ENCODE measurements around the gene PLA2G4E.

PLA2G4E gene

GRCh38 chr15:42018306-42019224, 2.3 kb downstream of the PLA2G4E start:
- no peak for FAIRE-seq

- FAIRE-seq: no peak
These were observed 3.9 kb downstream of the PLA2G4E start for GRCh38 chr15:42016971-42017370.

DNA sequence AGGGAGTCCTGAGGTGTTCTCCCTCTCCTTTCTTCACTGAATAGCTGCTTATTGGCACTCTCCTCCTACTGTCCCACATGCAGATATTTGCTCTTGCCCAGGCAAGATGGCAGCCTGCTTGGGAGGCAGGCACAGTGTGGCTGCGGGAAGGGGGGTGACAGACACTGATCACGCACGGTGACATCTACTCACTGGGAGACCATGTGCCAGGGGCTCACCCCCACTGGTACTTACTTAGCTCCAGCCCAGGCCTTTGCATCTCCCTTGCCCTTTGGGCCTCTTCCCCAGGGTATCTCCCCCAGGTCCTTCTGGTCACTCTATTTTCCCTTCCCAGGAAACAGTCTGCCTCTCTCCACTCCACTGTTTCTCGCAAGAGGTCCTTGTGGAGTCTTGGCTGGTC, 6.4 kb downstream of the PLA2G4E start:
- FAIRE-seq: no peak

DNA sequence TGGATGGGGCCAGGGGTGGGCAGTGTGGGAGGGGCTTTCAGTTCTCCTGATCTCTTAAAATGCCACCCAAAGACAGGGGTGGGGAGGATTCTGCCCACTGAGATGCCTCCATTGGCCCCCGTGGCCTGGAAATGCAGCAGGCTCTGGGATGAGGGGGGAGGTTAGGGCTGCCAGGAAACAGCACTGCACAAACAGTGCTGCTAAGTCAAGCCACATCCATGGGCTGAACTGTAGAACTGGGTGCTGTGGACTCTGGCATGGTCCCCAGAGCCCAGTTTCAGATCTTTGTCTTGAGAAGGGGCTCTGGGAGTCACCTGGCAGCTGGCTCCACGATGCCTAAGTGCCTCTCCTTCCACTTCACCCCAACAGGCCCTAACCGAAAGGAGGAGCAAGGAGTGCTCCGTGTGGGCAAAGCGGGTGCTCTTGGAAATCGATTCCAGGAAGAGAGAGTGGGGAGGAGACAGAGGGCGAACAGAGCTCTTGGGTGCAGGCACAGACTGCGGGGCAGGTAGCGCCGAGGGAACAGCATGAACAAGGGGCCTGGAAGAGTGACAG, 7.8 kb downstream of the PLA2G4E start:
- no peak for FAIRE-seq

DNA sequence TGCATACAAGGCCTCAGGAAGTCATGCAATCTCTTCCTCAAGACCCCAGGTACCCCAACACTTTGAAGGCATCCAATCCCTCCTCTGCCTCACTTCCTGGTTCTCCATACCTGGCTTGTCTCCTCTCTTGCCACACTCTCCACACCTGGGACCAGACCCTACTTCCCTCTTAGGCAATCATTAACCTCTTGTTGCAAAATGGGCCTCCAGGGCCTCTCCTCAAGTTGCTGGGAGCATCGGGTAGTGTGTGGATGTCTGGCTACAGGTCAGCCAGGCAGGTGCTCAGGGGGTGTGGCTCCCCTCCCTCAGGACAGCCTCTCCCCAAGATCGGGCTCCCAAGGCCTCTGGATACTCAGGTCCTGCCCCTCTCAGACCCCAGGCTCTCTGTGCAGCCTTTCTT, 8.6 kb downstream of the PLA2G4E start:
- no peak for FAIRE-seq

DNA sequence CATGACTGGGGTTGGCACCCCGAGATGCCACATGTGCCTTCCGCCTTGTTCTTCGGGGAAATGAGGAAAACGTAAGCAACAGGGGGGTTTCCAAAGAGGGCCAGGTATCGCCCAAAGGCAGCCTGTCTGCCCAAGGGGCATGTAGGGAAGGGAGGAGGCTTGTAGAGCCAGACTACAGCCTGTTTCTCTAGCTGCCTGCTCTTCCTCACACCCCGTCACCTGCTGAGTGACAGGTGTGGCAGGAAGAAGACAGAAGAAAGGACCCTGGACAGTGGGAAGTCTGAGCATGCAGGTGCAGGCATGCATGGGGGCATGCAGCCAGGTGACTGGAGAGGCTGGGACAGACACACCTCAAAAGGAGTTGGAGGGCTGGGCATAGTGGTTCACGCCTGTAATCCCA, 9.8 kb downstream of the PLA2G4E start:
- no peak for FAIRE-seq

DNA sequence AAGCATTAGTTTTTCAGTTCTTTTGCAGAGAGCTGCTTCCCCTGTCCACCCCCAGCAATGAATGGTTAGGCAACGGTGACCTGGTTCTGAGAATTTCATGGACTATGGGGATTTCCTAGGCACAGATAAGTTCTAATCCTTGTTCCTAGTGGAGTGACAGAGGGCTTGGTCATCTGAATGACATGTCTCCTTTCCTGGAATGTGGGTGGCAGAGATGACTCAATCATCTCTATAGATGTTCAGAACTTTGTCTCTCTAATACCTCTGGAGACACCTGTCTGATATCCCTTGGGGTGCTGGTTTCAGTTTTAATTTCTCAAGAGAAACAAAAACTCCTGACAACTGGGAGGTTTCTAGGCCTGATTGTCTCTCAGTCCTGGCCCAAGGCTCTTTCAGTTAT, 10.4 kb downstream of the PLA2G4E start:
- FAIRE-seq: no peak

GRCh38 chr15:42009474-42009873, 11.4 kb downstream of the PLA2G4E start:
- no peak for FAIRE-seq

GRCh38 chr15:42009022-42009421, 11.8 kb downstream of the PLA2G4E start:
- no peak for FAIRE-seq

- FAIRE-seq: no peak
These were observed 13.5 kb downstream of the PLA2G4E start for GRCh38 chr15:42007386-42007785.

GRCh38 chr15:42002333-42002732, 18.5 kb downstream of the PLA2G4E start:
- no peak for FAIRE-seq

GRCh38 chr15:42001236-42001635, 19.6 kb downstream of the PLA2G4E start:
- no peak for FAIRE-seq

- no peak for FAIRE-seq
These were observed 21.3 kb downstream of the PLA2G4E start for GRCh38 chr15:41999290-42000285.

- no peak for FAIRE-seq
These were observed 23.0 kb downstream of the PLA2G4E start for GRCh38 chr15:41997845-41998244.

DNA sequence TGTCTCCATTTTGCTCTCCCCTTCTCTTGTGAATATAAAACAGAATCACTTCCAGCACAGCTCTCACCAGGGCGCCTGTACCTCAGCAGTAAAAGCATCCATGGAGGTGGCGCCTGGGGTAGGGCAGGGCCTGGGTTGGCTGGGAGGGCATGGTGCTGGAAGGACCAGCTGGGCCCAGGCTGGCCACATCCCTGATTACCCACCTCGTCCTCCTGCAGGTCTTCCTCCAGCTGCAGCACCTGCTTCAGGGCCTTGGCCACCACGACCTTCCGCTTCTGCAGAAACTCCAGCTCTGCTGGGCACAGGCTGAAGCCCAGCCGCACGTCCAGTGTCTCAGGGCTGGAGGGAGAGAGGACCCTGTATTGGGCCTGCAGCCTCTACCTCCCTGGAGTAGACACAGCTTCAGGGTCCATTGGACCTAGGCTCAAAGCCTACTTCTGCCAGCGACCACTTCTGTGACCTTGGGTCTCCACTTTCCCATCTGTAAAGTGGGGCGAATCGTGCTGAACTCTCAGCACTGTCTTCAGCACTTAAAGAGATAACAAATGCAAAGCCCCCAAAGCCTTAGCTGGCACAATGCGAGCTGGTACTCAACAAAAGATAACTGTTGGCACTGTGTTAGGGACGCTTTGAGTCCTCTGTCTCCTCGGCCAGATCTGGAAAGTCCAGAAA, 23.8 kb downstream of the PLA2G4E start:
- no peak for FAIRE-seq

GRCh38 chr15:41996376-41996775, 24.5 kb downstream of the PLA2G4E start:
- FAIRE-seq: no peak

DNA sequence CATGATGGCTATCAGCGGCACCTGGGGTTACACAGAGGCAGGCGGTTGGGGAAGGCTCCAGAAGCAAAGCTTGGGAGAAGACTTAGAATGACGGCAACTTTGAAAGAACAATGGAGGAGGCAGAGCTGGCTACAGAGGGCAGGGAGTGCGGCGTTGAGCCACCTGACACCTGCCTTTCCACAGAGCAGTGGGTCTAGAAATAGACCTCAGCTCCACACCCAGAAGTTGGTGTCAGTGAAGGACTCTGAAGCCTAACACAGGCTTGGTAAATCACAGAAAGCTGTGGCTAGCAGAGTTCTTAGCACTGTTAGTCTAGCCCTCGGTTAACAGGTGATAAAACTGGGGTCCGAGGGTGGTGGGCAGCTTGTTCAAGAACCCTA, 25.4 kb downstream of the PLA2G4E start:
- FAIRE-seq: no peak

- FAIRE-seq: no peak
These were observed 25.9 kb downstream of the PLA2G4E start for GRCh38 chr15:41994772-41995475.

- no peak for FAIRE-seq
These were observed 26.6 kb downstream of the PLA2G4E start for GRCh38 chr15:41994171-41994650.

DNA sequence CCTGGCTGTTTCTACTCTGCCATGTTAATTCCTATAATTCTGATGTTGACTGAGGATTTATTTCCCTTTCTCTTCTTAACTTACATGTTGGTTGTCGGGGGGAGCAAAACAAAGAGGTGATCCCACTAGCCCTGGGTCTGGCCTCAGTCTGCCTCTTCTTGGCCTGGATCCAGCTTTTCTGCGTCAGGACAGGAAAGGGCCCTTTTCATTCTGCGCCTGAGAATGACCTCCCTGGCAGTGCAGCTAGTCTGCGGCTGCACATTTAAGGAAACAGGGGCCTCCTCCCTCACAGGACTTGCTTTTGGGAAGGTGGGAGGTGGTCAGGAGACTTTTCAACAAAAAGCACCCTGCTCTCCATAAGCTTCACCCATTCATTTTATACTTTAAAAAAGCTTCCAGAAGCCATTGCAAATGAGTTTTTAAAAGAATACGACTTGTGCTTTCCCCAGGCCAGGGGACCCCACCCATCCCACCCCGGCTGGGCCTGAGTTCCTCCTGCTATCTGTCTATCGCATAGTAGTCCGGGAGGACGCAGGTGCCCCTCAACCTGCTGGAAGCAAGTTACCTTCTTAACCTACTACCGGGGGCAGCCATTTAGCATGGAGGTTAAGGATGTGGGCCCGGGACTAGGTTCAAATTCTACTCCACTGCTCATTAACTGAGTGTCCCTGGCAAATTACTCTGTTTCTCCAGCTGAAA, 27.2 kb downstream of the PLA2G4E start:
- no peak for FAIRE-seq

- FAIRE-seq: no peak
These were observed 28.0 kb downstream of the PLA2G4E start for GRCh38 chr15:41992803-41993190.
